HG02798 (cell line): ENCODE data around the gene EDC3.
"Not testable (repeated sequence)": the region's sequence is repeated elsewhere in the genome, so short reads cannot be mapped to it uniquely, and the experiment has no call there.

Source experiments
- ATAC-seq: cut with Tn5 transposase; IDR thresholded peaks from one replicate; pipeline ENCODE4 v1.9.1; 2021; ENCODE audit warnings: mild to moderate bottlenecking; ENCODE audit not compliant: unreplicated experiment, poor library complexity

The EDC3 gene

DNA sequence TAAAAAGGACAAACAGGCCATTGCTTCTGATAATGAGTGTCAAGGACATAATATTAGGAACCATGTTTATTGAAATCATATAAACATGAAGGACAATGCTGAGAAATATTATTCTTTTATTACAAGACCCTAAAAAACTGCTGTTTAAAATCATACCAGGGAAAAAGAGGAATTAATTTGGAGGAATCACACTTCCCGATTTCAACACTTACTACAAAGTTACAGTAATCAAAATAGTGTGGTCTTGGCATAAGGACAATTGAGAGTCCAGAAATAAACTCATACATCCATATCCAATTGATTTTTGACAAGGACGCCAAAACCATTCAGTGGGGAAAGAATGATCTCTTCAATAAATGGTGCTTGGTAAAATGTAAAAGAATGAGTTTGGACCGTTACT is 16.5 kb upstream of the EDC3 start:
- ATAC-seq = no peak

DNA sequence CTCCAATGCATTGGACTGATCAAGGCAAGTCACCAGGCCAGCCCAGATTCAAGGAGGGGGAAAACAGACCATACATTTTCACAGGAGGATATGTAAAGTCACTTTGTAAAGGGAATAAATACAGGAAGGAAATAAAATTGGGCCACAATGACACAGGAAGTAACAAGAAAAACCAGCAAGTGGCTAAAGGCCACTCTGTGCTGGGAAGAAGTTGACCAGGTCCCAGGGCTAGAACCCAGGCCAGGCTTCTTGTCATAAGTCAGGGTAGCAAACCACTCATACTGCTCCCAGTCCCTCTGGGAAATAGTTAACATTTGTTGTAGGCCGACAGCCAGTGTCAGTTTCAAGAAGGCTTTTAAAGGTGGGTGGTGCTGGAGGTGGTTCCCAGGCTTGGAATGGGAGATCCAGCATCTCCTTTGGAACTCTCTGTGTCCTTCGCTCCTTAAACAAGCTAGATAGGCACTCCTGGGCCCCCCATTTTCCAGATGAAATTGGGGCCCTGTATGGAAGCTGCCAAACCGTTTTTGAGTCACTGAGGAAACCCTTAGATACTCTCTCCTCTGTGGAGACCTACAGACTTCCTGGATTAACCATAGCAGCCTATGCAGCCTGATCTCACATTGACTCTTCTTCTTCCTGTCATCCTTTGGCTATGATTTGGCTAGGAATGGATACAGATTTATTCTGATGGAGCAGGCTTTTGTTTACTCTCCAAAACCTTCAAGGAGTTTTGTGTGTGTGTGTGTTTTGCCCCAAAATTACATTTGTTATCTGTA is 14.7 kb upstream of the EDC3 start:
- no peak for ATAC-seq

DNA sequence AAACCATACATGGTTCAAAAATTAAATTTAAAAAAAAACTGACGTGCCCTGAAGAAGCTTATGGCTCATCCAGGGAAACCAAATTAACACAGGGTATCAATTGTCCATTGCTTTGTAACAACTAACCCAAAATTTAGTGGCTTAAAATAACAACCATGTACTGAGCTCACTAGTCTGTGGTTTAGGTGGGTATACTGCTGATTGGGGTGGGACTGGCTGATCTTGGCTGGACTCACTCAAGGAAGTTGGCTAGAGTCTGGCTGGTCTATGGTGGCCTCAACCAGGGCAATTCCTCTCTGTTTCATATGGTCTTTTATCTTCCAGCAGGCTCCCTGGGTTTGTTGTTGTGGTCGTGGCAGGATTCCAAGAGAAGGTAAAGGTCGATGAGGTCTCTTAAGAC is 14.1 kb upstream of the EDC3 start:
- no peak for ATAC-seq

DNA sequence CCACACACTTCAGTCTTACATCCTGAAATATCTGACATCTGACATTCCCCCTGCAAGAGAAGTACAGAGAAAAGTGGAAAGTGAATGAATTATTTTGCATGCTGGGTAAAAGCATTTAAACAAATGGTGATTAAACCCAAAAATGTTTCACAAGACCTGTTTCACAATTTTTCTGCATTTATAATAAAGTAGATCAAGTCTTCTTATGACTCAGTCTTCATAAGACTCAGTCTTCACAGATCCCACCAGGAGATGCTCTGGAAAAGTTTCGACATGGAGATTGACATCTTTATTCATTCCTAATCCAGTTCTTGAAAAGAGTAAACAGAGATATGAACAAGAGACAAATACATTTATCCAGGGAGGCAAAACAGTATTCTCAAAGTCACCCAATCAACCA is 13.2 kb upstream of the EDC3 start:
- no peak for ATAC-seq

DNA sequence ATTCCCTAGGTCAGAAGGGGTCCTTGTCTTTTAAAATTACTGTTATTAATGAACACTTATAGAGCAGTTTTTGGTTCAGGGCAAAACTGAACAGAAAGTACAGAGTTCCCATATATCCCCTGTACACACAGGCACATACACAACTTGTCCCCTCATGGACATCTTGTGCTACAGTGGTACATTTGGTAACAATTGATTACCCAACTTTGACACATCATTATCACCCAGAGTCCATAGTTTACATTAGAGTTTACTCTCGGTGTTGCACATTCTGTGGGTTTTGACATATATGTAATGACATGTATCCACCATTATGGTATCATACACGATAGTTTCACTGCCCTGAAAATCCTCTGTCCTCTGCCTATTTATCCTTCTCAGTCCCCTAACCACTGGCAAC is 984 bp upstream of the EDC3 start:
- no peak for ATAC-seq

DNA sequence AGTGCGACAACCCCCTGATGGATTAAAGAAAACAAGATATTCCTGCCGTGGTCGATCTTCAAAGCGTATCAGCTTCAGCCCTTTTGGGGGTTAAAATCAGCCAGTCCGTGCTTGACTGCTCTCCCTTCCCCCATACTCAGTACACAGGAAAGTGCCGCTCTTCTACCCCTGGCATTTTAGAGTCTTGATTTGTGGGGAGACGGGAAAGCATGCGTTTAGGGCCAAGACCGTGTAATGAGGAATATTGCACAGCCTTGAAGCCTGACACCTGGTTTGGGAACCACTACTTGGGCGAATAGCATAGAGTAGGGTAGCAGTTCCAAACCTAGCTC is 540 bp upstream of the EDC3 start:
- no peak for ATAC-seq

DNA sequence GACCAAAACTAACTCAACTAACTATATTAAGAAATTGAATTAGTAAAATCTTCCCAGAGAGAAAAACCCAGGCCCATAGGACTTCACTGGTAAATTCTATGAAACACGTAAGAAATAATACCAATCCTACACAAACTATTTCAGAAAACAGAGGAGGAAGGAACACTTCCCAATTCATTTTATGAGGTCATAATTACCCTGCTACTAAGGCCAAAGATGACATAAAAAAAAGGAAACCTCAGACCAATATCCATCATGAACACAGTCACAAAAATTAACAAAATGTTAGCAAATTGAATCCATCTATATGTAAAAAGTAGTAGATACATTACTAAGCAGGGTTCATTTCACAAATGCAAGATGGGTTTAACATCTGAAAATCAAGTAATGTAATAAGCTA is 3.5 kb downstream of the EDC3 start:
- no peak for ATAC-seq

DNA sequence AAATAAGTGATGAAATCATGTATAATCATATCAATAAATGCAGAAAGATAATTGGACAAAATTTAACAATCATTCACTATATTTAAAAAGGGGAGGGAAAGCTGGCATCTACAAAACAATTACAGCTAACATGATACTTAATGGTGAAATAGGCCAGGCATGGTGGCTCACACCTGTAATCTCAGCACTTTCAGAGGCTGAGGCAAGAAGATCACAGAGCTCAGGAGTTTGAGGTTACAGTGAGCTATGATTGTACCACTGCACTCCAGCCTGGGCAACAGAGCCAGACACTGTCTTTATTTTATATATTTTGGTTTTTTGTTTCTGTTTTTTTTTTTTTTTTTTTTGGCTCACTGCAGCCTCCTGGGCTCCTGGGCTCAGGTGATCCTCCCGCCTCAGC is 12.1 kb downstream of the EDC3 start:
- no peak for ATAC-seq

DNA sequence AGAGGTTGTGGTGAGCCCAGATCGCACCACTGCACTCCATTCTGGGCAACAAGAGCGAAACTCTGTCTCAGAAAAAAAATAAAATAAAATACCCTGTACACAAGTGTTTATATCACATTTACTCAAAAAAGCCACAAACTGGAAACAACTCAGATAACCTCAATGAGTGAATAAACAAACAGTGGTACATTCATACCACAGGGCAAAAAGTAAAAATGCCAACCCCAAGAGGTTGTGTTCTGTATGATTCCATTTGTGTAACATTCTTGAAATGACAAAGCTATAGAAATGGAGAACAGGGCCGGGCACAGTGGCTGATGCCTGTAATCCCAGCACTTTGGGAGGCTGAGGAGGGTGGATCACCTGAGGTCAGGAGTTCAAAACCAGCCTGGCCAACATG is 12.9 kb downstream of the EDC3 start:
- ATAC-seq = no peak

DNA sequence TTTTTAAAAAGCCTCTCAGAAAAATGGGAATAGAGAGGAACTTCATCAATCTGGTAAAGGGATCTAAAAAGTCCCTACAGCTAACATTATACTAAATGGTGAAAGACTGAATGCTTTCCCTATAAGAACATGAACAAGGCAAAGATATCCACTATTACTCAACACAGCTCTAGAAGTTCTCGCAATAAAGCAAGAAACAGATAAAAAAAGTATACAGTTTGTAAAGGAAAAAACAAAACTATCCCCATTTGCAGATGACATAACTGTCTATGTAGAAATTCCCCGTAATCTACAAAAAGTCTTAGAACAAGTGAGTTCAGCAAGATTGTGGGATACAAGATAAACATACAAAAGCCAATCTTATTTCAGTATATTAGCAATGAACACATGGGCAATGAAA is 15.4 kb downstream of the EDC3 start:
- ATAC-seq = no peak

DNA sequence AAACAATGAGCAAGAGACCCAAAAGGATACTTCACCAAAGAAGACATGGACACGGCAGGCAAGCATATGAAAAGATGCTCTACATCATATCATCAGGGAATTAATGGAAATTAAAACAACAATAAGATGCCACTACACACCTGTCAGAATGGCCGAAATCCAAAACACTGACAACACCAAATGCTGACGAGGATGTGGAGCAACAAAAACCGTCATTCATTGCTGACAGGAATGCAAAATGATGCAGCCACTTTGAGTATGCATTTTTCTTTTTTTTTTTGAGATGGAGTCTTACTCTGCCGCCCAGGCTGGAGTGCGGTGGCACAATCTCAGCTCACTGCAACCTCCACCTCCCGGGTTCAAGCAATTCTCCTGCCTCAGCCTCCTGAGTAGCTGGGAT is 19.0 kb downstream of the EDC3 start:
- no peak for ATAC-seq

DNA sequence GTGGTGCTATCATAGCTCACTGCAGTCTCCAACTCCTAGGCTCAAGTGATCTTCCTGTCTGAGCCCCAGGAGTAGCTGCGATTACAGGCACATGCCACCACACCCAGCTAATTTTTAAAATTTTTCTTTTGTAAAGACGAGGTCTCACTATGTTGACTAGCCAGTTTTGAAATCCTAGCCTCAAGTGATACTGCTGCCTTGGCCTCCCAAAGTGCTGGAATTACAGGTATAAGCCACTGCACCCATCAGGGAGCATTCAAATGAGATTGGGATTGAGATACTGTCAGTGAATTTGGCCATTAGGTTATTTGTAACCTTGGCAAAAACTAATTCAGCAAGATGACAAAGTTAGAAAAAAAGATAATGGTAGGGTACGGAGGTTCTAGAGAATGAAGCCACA is 21.7 kb downstream of the EDC3 start:
- ATAC-seq = no peak

DNA sequence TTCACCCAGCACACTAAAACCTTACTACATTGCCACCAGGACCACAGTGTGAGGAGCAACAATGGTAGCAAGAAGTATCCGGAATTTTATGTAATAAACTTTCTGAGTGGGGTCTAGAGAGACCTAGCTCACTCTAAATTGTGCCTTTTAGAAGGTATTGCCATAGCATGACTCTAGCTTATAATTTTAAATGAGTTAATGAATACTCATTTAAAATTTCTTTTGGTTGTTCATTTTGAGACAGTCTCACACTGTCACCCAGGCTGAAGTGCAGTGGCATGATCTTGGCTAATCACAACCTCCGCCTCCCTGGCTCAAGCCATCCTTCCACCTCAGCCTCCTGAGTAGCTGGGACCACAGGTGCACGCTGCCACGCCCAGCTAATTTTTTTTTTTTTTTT is 26.2 kb downstream of the EDC3 start:
- no peak for ATAC-seq

DNA sequence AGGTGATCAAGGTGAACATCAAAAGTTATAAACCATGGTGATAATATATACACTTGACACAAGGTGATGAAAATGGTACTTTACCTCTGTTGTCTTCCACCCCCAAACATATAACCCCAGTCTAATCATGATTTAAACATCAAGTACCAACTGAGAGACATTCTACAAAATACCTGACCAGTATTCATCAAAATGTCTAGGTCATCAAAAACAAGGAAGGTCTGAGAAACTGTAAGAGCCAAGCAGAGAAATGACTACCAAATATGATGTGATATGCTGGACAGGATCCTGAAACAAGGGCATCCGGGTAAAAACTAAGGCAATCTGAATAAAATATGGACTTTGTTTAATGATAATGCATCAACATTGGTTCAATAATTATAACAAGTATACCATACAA is 27.8 kb downstream of the EDC3 start:
- ATAC-seq = no peak

DNA sequence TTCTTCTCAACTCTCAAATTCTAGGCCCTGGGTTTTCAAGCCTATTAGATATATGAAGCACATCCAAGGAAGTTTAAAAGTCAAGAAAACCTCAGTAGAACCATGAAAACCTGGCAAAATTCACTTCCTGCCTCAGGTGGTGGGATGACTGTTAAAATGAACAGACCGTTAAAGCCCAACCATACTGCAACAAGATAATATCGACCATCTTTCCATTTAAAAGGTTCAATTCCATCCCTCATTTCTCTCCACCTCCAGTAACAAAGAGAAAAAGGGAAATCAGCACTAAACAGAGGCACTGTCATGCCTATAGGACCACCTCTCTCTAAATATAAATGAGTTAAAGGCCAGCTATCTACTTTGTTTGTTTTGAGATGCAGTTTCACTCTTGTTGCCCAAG is 31.2 kb downstream of the EDC3 start:
- no peak for ATAC-seq

DNA sequence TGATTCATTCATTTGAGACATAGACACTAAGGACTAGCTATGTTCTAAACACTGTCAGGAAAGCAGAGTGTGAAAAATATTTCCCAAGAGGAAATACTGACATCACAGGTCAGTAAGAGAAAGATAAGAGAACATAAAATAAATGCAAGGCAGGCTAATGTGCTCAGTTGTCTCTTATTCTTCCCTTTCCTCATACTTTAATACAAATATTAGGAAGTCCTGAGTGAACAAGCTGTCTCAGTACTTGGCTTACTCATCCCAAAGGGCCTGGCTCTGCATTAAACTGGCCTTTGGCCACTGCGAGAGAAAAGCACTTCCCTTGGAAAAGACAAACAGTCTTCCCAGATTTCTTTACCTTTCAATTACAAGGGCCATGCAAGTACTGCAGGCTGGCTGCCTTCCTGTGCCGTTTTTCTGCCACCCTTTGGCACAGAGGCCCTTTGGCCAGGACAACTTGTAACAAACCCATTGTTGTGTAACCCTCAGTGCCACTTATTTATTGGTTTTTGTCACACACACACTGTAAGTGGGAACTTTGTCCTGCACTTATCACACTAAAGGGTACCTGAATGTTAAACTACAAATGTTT is 31.7 kb downstream of the EDC3 start:
- no peak for ATAC-seq

DNA sequence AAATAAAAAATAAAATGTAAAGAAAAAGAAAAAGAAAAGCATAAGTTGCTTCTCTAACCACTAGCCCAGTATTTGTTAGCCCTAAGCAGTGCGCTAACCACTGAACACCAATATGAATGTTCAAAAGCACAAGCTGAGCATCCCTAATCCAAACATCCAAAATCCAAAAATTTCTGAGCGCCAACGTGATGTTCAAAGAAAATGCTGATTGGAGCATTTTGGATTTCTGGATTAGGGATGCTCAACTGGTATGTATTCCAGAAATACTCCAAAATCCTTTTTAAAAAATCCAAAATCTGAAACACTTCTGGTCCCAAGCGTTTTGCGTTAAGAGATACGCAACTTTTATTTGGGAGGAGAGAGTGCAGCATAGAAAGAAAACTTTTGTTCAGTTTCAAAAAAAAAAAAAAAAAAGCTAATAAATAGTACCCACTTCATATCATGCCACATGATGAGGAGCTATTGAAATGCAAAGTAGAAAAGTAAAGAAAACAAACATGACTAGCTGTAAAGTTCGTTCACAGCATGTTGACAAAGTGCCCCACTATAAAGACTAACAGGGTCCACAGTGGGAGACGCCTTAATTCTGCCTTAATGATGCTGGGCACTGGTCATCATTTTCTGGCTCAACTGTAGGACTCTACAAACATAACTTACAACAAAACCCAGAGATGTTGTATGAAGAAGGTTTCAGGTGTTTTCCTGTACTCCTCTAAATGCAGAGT is 32.4 kb downstream of the EDC3 start:
- ATAC-seq = no peak

DNA sequence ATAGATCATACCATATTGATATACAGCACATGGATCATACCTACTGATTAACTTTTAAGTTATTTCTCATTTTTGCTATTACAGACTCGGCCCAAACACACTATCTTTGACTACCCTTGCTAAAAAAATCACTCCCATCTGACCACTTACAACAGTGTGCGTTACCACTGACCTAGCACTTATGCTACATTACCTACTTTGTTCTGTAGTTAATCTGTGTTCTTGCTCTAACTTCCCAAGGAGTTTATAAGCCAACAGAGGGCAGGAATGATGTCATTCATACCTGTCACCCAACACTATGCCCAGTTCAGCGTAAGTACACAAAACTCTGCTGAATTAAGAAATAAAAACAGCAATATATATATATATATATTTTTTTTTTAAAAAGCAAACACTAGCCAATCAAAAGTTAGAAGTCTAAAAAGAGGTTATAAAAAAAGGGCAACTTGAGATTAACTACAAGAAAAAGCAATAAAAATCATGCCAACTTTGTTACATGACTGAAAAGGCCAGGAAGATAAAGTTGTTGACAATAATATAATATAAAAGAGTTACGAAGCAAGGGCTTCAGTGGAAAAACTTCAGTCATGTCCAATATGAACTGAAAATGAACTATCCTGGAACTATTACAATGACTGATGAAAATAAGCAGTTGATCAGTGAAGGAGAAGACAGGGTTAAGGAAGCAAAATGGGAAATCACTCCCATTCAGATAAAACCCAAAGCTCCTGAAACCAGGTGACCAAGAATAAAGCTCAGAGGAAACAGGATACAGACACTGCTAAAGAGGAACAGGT is 33.6 kb downstream of the EDC3 start:
- ATAC-seq = no peak

DNA sequence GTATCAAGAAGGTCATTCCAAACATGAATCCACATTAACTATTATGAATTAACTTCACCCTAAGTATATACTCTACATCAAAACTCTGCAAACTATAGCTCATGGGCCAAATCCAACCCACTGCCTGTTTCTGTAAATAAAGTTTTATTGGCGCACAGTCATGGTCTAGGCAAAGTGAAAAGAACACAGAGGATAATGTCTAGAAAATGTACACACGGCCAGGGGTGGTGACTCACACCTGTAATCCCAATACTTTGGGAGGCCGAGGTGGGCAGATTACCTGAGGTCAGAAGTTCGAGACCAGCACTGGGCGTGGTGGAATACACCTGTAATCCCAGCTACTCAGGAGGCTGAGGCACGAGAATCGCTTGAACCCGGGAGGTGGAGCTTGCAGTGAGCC is 34.5 kb downstream of the EDC3 start:
- not testable (repeated sequence) for ATAC-seq

DNA sequence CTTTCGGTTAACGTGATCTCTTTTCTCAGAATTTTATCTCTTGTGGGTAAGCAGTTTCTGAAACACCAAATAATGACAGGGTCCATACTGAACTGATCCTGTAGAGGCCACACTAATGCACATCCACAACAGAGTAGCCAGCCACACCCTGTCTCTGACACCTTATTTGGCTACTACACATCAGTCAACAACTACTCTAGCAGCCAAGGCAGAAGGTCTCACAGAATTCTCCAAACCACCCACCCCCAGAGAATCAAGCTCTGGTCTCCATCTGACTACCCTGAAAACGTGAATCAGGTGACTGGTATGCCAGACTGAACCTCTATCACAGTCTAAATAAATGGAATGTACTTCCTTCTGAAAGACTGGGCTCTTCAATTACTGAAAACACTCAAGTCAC is 38.0 kb downstream of the EDC3 start:
- ATAC-seq = no peak

DNA sequence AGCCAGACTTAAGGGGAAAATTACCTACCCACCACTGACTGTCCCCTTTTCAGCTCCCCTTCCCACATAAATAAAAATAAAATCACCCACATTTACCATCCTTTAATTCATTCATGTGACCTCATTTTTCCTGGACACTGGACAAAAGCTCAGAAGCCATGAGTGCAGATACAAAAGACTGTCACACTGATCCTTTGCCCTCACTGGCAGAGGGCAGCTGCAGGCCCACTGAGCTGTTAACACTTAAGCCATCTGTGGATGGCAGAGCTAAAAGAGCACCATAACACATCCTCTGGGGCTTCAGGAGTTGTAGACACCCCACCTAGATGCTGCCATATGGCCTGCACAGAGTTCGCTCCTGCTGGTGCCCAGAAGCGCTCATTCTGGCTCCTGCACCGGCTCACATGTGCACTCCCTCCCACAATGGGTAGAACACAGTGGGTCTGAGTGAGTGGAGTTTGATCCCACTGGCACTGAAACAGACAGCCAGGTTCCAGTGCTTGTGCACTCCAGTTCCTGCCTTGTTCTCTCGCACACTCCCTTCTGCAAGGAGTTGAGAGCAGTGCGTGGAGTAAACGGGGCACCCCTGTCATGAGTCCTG is 38.8 kb downstream of the EDC3 start:
- ATAC-seq = no peak
